Right ventricle myocardium inferior (tissue), 1 donor: ENCODE results near the gene SREK1. TPM values are rescaled to one million over a fixed set of nuclear protein-coding genes. Genes with fewer than 3 reads are reported as not detected.
"Not testable (repeated sequence)": the region's sequence is repeated elsewhere in the genome, so short reads cannot be mapped to it uniquely, and the experiment has no call there.

Experiments
- ATAC-seq: fragments of 200-7000 bp; cut with Tn5 transposase; one replicate; pipeline ENCODE4 v1.9.1; 2020; ENCODE audit warnings: mild to moderate bottlenecking, moderate library complexity
- DNase-seq: peaks from one replicate; pipeline ENCODE4 v3.0.0; 2021; ENCODE audit errors: missing footprints
- intact Hi-C: fragments of 100-400 bp; cut with DNase I; formaldehyde crosslinking; loops from one replicate; pipeline ENCODE4 v1.11.0; 2022
- long read RNA-seq: library from polyadenylated mRNA; unstranded; transcript quantifications from one replicate; pipeline ENCODE4 v2.0.0, GENCODE V29; 2021
- total RNA-seq: library from RNA; stranded (reverse); fragmentation: NEBNext Ultra II Directional; extraction: Animal tissue kit (Norgen Biotek cat#: 25700); gene quantifications from one replicate; pipeline ENCODE4 v1.2.1, GENCODE V29; 2021
- donor health status: DM: no; HTN: yes; CAD: no; lungs with severe emphysema.

Gene SREK1, protein sequence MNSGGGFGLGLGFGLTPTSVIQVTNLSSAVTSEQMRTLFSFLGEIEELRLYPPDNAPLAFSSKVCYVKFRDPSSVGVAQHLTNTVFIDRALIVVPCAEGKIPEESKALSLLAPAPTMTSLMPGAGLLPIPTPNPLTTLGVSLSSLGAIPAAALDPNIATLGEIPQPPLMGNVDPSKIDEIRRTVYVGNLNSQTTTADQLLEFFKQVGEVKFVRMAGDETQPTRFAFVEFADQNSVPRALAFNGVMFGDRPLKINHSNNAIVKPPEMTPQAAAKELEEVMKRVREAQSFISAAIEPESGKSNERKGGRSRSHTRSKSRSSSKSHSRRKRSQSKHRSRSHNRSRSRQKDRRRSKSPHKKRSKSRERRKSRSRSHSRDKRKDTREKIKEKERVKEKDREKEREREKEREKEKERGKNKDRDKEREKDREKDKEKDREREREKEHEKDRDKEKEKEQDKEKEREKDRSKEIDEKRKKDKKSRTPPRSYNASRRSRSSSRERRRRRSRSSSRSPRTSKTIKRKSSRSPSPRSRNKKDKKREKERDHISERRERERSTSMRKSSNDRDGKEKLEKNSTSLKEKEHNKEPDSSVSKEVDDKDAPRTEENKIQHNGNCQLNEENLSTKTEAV
- 27.5 TPM for total RNA-seq
- long read RNA-seq, full-length matches to known transcripts, result 5 of 9 reads
- long read RNA-seq, partial matches to known transcripts, result 1 of 9 reads
- long read RNA-seq, other reads (novel, unspliced or antisense), result 3 of 9 reads

- DNase-seq (peak; percentile 95), ATAC-seq (peak; percentile 96)
- intact Hi-C loops, result loop anchor here (2.0 to 10.0 kb wide), 2 partner anchors 219 to 379 kb away; no protein-coding TSS in a partner anchor
Observed at GRCh38 chr5:66144074-66144833, at the start of gene SREK1. Gene SREK1, plus strand, starts transcription at chr5:66144300. Its CDS starts 77 bp downstream, at chr5:66144377.

DNA sequence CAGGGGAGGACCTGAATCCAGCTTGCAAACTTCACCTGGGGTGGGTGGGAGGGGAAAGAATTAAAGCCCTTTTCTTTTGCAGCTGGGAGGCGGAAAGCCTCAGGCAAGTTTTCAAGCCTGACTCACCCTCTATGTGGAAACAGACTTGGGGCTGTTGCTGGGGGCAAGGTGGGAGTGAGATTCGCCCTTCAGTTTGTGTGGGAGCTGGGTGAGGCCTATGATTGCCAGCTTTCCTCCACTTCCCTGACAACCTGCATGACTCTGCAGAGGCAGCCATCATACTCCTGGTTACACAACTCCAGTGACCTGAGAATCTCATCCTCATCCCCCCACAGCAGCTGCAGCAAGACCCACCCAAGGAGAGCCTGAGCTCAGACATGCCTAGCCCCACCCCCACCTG is 43.2 kb upstream of the SREK1 start:
- DNase-seq, result no peak
- intact Hi-C loops, result no loop called here
- no peak for ATAC-seq

GRCh38 chr5:66113160-66113559 is 30.9 kb upstream of the SREK1 start:
- DNase-seq (no peak), ATAC-seq (no peak)
- intact Hi-C loops, result no loop called here

GRCh38 chr5:66118304-66118703 is 25.8 kb upstream of the SREK1 start:
- DNase-seq, result no peak
- intact Hi-C loops, result no loop called here
- ATAC-seq, result no peak

- intact Hi-C loops, result no loop called here
- ATAC-seq (no peak), DNase-seq (no peak)
Observed at GRCh38 chr5:66122379-66123034, 21.6 kb upstream of the SREK1 start.

DNA sequence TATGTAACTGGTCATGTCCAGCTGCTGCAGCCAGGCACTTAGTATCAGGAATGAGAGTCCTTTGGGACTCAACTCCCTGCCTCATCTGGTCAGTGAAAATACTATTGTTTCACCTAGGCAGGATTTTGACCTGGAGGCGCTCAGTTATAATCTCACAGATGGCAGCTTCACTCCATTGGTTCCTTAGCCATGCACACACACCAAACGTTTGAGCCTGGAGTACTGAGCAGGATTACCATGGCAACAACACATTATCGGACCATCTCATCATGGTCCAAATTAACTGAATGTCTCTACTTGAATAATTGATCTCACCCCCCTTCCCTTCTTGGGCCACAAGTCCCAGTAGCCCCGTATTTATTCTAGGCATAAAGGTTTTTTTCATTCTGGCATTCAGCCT is 15.0 kb upstream of the SREK1 start:
- ATAC-seq (no peak), DNase-seq (no peak)
- intact Hi-C loops, result no loop called here

DNA sequence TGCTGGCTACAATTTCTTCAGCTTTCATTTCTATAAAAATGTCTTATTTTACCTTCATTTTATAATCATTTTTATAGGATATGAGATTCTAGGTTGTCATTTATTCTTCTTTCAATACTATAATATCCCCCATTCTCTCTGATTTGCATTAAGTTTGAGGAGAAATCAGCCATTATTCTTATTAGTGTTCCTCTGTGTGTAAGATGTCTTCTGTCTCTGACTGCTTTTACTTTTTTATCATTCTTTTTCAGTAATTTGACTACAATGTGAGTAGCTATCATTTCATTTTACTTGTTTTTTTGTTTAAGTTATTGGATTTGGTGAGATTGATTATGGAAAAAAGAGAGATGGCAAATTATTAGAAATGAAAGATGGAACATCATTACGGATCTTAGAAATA is 13.6 kb upstream of the SREK1 start:
- ATAC-seq, result no peak
- intact Hi-C loops, result no loop called here

GRCh38 chr5:66134407-66134861 is 9.7 kb upstream of the SREK1 start:
- peak; percentile 72 for ATAC-seq
- DNase-seq, result no peak

More for the DNA sequence above, 13.6 kb upstream of the SREK1 start:
- DNase-seq, result no peak

DNA sequence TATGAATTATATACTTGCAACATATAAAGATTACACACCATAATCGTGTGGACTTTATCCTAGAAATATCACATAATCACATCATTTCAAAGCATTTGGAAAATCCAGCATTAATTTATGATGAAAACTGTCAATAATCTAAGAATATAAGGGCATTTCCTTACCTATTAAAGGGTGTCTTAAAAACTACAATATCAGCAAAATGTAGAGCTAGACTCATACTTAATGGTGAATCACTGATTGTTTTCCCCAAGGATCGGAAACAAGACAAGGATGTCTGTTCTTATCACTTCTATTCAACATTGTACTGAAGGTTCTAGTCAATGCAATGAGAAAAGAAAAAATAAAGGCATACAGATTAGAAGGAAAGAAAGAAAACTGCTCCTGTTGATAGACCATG is 8.0 kb upstream of the SREK1 start:
- intact Hi-C loops, result no loop called here
- ATAC-seq (no peak), DNase-seq (no peak)

More at GRCh38 chr5:66134407-66134861, 9.7 kb upstream of the SREK1 start:
- intact Hi-C loops, result no loop called here

GRCh38 chr5:66136944-66137343 is 7.2 kb upstream of the SREK1 start:
- intact Hi-C loops, ATAC-seq, DNase-seq: not testable (repeated sequence)

DNA sequence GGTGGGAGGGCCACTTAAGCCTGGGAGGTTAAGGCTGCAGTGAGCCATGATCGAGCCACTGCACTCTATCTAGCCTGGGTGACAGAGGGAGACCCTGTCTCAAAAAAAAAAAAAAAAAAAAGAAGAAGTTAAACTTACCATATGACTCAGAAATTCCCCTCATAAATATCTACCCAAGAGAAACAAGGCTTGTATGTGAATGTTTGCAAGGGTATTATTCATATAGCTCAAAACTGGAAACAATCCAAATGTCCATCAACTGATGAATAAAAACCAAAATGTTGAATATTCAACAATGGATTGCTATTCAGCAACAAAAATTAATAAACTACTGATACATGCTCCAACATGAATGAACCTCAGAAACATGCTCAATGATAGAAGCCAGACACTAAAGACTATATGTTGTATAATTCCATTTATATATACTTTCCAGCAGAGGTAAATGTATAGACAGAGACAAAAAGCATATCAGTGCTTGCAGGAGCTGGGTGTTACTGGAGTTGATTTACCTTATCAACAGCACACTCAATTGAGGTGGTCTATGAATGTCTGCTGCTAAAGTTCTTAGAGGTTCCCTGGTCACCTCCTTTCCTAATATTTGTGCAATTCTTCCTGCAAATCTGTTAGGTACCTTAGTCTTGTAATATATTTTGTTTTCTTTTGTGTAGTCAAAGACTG is 5.3 kb upstream of the SREK1 start:
- DNase-seq (no peak), ATAC-seq (no peak)

DNA sequence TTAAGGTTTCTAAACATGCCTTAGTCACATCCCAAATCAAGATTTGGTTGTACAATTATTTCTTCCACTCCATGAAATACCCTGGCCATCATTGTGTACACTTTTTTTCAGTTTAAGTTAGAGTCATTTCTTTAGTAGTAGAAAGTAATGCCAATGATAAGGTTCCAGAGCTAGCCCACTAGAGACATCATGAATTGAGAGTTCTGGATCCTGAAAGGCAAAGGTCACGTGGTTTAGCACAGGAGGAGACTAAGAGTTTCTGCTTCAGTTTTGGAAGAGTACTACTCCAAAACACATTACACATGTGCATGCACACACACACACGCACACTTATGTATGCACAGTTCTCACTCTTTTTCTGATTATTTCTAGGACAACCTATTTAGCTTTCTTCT is 4.8 kb upstream of the SREK1 start:
- no peak for DNase-seq
- ATAC-seq, result no peak
- intact Hi-C loops, result no loop called here

More for the DNA sequence above, 5.3 kb upstream of the SREK1 start:
- intact Hi-C loops, result no loop called here

- ATAC-seq (no peak), DNase-seq (no peak)
- intact Hi-C loops, result loop anchor here (10.0 kb wide), 1 partner anchor 378 kb away; no protein-coding TSS in a partner anchor
Observed at GRCh38 chr5:66142417-66142816, 1.7 kb upstream of the SREK1 start.

GRCh38 chr5:66143473-66144073 is 527 bp upstream of the SREK1 start:
- peak; percentile 53 for ATAC-seq
- intact Hi-C loops, result loop anchor here (2.0 to 10.0 kb wide), 2 partner anchors 219 to 379 kb away; no protein-coding TSS in a partner anchor
- no peak for DNase-seq

DNA sequence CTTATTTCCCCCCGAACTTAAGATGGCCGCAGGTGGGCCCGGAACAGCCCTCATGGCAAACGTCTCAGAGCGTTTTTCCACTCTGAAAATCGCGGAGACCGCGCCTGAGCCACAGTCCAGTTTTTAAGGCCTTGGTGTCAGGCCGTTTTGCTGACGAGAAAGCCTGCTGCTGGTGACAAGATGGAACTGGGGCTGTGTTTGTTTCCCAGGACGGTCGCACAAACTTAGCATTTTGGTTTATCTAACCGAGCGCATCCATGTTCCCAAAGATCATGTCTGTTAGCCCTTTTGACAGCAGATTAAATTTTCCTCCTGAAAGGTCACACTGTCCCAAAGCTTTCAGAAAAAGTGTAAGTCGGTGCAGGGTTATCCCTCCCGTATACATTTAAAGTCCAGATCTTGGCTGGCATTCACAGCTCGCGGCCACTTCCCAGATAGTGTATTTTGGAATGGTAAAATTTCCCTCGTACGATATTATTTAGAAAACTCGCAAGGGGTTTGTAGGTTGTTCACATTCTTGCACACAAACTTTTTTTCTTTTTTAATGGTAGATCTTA is 812 bp downstream of the SREK1 start:
- peak; percentile 79 for DNase-seq
- intact Hi-C loops, result loop anchor here (2.0 to 10.0 kb wide), 2 partner anchors 220 to 380 kb away; no protein-coding TSS in a partner anchor
- ATAC-seq, result peak; percentile 63

DNA sequence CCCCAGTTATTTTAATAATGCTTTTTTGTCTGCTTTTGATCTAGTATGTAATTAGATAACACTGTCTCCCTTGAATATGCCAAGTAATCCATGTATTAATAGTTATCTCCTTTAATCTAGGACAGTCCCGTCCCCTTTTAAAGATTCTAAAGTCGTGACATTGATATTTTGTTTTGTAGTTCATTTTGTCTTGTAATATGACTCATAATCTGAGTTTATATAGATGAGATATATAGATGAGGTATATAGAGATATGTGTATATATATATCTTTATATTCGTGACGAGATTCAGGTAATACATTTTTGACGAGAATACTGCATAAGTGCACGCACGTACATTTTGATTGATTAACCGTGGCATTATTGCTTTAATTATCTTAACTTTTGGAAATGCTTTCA is 1.6 kb downstream of the SREK1 start:
- intact Hi-C loops, result loop anchor here (2.0 to 10.0 kb wide), 2 partner anchors 221 to 381 kb away; no protein-coding TSS in a partner anchor
- ATAC-seq, result no peak

DNA sequence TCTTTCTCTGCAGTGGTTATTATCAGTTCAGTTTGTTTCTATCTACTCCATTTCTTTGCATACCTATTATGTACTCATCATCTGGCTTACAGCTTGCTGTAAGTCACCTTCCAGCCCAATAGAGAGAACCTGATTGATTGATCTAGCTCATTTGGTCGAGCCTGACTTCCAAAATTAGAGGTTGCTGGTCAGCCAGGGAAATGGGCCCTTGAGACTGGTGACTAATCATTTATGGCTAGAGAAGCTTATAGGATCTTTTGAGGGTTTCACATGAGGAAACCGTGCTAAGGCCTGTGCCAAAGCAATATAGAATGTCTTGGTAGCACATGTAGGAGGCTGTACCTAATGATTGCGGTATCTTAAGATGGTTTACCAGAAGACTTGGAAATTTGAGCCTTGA is 5.8 kb downstream of the SREK1 start:
- DNase-seq (no peak), ATAC-seq (no peak)
- intact Hi-C loops, result loop anchor here (10.0 kb wide), 1 partner anchor 385 kb away; no protein-coding TSS in a partner anchor

More for the DNA sequence above, 1.6 kb downstream of the SREK1 start:
- DNase-seq, result no peak
